Stimulated activated CD4-positive, alpha-beta T cell treated with anti-CD3 and anti-CD28 coated beads, Interleukin-2, amount 100 ng/mL, for 24 hours (primary cell): Measurements from ENCODE around the gene RTF2.
"Not testable (repeated sequence)": the region's sequence is repeated elsewhere in the genome, so short reads cannot be mapped to it uniquely, and the experiment has no call there.

Source experiments
- DNase-seq, 2 donors: peaks; one replicate each; pipeline ENCODE4 v3.0.0-alpha.2; 2020

RTF2 gene

DNA sequence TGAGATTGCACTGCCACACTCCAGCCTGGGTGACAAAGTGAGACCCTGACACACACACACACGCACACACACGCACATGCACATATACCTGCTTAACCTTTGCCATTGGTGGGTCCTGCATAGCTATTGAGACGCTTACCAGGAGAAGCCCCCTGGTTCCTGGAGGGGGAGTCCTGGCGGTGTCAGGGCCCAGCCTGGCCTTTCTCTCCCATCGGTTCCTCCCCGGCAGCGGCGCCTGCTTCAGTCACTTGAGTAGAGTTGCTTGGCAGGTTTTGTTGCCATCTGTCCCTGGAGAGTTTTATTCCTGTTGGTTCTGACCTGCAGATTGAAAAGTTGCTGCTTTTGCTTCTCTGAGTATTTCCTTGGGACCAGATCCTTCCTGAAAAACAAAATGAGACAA, 35.5 kb downstream of the RTF2 start:
- DNase-seq, result no peak

DNA sequence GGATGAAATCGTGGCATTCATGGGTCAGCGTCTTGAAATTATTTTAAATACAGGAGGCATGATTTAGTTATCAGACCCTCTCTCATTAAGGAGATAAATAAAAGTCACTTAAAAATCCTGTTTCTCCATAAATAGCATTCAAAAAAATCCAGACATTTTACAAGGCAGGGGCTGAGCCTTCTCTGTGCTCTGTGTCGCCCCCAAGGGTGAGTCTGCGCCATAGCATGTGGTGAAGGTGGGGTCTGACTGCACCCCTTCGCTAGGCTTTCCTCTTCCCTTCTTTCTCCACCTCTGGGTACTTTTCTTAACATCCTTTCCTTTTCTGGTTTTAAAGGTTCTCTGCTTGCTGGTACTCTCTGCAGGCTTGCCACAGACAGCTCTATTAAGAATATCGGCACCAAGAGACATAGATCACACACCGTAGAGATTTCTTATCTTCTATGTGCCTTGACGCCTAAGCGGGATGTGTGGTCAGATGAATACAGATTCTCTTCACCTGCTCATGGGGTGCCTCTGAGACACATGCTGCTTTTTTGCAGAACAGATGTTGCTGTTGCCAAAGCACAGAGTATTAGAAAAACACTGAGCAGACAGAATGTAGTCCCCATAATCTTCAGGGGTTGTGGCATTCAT, 36.1 kb downstream of the RTF2 start:
- DNase-seq, result peak; percentile 22 to 37

- no peak for DNase-seq
Measured at GRCh38 chr20:56506103-56506502, 37.7 kb downstream of the RTF2 start.

DNA sequence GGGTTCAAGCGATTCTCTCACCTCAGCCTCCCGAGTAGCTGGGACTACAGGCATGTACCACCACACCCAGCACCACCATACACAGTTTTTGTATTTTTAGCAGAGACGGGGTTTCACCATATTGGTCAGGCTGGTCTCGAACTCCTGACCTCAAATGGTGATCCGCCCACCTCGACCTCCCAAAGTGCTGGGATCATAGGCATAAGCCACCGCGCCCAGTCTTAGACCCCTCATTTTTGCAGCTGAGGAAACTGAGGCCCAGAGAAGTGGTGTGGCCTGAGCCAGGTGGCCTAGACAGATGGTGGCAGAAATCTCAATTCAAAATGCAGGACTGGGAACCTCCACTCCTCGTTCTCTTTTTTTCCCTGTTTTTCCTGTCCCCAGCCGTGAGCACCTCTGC, 43.5 kb downstream of the RTF2 start:
- no peak for DNase-seq

DNA sequence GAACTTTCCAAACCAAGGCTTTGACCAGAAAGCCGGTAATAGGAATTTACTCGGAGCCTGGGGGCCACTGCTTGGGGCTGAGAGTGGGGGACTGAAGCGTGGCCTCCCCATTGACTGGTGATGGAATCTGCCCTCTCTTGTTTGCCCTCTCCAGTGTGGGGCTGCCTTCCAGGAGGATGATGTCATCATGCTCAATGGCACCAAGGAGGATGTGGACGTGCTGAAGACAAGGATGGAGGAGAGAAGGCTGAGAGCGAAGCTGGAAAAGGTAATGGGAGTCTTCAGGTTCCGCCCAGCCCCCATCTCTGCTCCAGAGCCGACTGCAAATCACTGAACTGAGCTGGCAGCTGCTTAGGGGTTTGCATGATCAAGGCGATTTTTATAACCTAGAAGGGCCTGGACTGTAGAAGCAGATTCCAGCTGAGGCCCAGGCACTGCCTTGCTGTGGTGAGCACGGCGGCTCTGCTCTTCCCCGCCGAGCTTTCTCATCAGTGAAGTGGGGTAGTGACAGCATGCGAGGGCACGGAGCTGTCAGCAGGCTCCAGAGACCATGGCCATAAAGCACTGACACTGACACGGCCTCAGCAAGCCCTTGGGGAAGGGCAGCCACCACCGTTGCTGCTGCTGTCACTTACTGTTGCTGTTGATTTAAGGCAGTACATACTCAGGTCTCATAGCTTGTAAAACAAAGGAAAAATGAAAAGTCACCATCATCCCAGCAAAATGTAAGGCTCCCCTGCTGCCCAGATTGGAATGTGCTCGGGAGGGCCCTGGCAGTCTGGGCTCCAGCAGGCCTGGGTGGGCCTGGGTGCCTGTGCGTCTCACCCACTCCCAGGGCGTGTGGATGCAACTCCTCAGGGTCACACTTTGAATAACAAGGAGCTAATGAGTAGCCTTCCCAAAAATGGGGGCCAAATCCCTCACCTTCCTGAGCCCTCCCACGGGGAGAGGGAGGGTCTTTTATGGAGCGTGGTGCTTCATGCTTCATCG, 45.0 kb downstream of the RTF2 start:
- no peak for DNase-seq

DNA sequence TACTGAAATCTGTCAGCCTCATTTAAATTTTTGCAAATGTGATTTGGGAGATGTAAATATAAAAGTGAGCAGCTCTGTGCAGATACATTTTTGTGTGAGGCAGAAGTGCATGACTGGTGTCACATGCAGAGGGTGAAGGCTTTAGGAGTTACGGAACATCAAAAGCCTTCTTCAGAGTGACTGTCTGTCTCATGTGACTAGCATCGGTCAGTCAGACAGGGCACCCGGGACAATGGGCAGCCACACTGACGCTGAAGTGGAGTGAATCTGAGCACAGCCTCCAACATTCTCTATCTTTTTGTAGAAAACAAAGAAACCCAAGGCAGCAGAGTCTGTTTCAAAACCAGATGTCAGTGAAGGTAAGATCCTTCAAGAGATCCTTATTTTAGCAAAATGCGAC, 48.2 kb downstream of the RTF2 start:
- no peak for DNase-seq

DNA sequence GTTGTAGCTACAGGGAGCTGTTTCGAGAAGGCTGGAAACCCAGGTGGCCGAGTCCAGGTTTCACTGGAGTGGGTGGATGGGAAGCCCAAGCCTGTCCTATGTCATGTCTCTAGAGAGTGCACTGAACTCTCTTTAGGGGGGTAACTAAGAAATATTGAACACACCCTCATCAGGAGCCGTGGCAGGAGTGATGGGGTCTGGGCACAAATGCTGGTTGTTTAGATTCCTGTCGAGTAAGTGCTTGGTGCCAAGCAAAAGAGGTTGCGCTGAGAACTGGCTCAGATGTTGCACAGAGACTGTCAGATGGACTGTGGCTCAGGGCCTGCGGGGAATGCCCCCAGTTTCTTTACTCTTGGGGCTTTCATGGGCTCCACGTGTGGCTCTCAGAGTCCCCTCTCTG, 48.8 kb downstream of the RTF2 start:
- no peak for DNase-seq

DNA sequence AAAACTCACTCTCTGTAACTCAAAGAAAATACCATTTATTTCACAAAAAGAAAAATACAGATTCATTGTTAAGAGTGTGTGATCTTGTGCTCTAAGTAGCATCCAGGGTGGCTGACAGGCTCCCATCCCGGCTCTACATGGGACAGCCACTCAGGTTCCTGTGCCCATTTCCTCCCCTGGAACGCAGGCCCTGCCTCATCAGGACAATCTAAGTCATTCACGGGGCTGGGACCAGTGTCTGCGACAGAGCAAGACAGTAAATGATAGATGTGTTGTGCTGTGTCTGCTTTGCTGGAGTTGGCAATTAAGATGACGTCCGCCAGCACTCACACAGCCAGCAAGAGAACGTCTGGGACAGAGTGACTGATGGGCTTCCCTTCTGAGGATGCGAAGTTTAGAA, 49.2 kb downstream of the RTF2 start:
- DNase-seq, result no peak

GRCh38 chr20:56518126-56518525, 49.7 kb downstream of the RTF2 start:
- DNase-seq, result no peak

DNA sequence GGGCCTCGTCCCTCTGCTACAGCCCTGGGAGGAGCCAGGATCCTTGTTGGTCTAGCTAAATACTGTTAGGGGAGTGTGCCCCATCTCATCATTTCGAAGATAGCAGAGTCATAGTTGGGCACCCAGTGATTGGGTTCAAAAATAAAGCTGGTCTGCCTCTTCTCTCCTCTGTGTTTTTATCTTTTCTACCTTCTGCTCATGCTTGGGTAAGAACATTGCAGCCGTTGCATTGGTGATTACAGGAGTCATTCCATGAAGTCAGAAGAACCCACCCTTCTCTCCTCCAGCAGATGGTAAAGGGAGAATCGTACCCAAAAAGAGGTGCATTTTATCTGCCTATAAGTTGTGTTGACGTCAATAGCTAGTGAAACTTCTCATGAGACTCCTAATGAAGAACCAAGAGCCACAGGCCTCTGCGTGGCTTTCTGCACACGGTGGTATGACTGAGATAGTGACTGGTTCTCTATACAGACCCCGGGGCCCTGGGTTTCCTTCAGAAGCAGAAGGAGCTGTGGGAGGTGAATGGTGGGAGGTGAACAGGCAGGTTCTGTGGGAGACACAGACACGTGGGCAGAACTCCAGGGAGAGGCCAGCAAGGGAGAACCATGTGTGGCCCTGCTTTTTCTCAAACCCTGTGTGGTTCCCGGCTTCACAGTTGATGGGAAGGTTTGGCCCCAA, 50.4 kb downstream of the RTF2 start:
- no peak for DNase-seq

GRCh38 chr20:56519551-56519950, 51.1 kb downstream of the RTF2 start:
- no peak for DNase-seq

- DNase-seq, result no peak
Measured at GRCh38 chr20:56520180-56520579, 51.8 kb downstream of the RTF2 start.

GRCh38 chr20:56520746-56521354, 52.4 kb downstream of the RTF2 start:
- not testable (repeated sequence) for DNase-seq

DNA sequence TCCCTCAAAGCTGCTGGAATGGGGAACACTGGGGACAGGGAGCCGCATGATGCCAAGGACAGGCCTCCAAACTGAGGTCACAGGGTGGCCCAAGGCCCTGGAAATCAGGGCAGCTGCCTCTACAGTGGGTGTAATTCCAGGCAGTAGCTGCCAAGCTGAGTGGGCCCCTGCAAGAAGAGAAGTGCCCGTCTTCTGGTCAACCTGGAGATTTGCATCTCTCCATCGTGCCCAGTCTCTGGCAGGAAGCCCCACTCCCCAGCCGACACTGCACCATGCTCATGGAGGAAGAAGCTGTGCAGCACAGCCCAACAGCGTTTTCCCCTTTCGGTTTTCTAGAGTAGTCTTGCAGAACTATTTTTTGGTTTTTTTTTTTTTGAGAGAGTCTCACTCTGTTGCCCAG, 53.9 kb downstream of the RTF2 start:
- DNase-seq, result no peak

- not testable (repeated sequence) for DNase-seq
Measured at GRCh38 chr20:56524444-56524843, 56.0 kb downstream of the RTF2 start, which contains the start of gene FAM209A. TSS of gene FAM209A (plus strand) at chr20:56524744. CDS start at chr20:56524809, 65 bp downstream.

DNA sequence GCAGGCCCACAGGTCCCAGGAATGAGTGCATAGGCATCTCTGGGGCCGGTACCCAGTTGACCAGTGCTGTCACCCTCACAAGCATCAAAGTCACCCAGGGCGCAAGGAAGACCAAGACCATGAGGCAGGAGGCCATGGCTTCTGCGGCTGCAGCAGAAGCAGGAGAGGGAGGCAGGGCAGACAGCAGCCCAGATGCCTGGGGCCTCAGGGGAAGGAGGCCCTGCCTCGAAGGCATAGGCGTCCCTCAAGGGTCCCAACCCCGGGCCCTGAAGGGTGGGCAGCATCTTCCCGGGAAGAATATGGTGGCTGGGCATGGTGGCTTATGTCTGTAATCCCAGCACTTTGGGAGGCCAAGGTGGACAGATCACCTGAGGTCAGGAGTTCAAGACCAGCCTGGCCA, 59.1 kb downstream of the RTF2 start:
- no peak for DNase-seq

DNA sequence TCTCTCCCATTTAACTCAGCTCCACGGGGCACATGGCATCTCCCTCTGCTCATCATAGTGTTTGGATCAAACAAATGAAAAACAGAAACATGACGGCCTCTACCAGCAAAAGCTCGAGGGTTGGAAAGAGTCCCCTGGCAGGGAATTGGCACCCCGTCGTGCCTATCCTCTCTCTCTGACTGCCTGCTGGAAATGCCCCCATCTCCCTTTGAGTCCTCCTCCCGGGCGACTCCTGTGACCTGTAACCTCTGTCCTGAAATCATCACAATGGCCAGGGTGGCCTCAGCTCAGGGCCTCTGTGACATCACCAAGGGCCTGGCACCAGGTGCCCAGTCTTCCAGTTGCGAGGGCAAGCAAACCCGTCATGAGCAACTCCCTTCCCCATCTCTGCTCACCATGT, 64.5 kb downstream of the RTF2 start, which contains the start of gene FAM209B:
FAM209B (plus strand) TSS at position 301 of the 400 bp plus-strand sequence; CDS start at position 397, 96 bp downstream.
- DNase-seq, result not testable (repeated sequence)

DNA sequence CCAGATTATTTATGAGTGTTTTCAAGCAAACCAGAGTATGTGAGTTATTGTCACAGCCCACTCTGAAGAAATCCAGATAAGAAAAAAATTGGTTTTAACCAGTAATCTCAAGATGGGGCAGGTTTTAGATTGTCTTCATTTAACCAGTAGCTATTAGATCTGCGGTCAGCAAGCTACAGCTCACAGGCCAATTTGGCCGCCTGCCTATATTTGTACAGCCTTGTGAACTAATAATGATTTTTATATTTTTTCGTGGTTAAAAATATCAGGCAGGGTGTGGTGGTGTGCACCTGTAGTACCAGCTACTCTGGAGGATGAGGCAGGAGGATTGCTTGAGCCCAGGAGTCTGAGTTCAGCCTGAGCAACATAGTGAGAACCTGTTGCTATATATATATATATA, 69.6 kb downstream of the RTF2 start:
- no peak for DNase-seq

- no peak for DNase-seq
Measured at GRCh38 chr20:56540415-56540814, 72.0 kb downstream of the RTF2 start.

- DNase-seq, result no peak
Measured at GRCh38 chr20:56542489-56543030, 74.1 kb downstream of the RTF2 start.

GRCh38 chr20:56551571-56551970, 83.1 kb downstream of the RTF2 start:
- DNase-seq, result no peak

- no peak for DNase-seq
Measured at GRCh38 chr20:56552911-56553629, 84.6 kb downstream of the RTF2 start.
